CD8-positive, alpha-beta memory T cell (primary cell): ENCODE results near the gene FLVCR1. TPM values are rescaled to one million over a fixed set of nuclear protein-coding genes. Genes with fewer than 3 reads are reported as not detected.

Source experiments
- CTCF ChIA-PET: fragments of 350-600 bp; sonication (Branson Sonifier 250); formaldehyde crosslinking; loops from one replicate; lab custom pipeline; 2021; ENCODE audit warnings: antibody characterized with exemption; lab: Charles Lee
- POLR2A ChIA-PET: fragments of 350-600 bp; sonication (Branson Sonifier 250); formaldehyde crosslinking; loops from one replicate; lab custom pipeline; 2021; ENCODE audit warnings: antibody characterized with exemption; lab: Charles Lee
- DNase-seq, 5 donors: peaks; one replicate each; pipeline versions ENCODE4 v3.0.0 to v3.0.0-alpha.2; 2020 to 2022; ENCODE audit warnings: mixed read lengths in 1 of 5
- H3K27ac ChIP-seq: one replicate; pipeline ENCODE4 v1.7.0; 2013; ENCODE audit warnings: low read depth, mild to moderate bottlenecking, low read length, moderate library complexity
- H3K27me3 ChIP-seq: 2 replicates; pipeline ENCODE4 v1.7.0; 2013; ENCODE audit warnings: low read length, mild to moderate bottlenecking; ENCODE audit not compliant: insufficient read depth, poor library complexity, severe bottlenecking
- H3K36me3 ChIP-seq: 2 replicates; pipeline ENCODE4 v1.7.0; 2013; ENCODE audit warnings: mild to moderate bottlenecking, low read length, moderate library complexity; ENCODE audit not compliant: insufficient read depth
- H3K4me1 ChIP-seq: 2 replicates; pipeline ENCODE4 v1.7.0; 2013; ENCODE audit warnings: mild to moderate bottlenecking, low read length, moderate library complexity; ENCODE audit not compliant: insufficient read depth
- H3K4me3 ChIP-seq: 2 replicates; pipeline ENCODE4 v1.7.0; 2013; ENCODE audit warnings: mild to moderate bottlenecking, low read length
- H3K9me3 ChIP-seq: 2 replicates; pipeline ENCODE4 v1.7.0; 2013; ENCODE audit warnings: mild to moderate bottlenecking, low read length
- H3K27ac Mint-ChIP-seq, 8 donors: one replicate each; pipeline ENCODE4 v1.8.0; 2020 to 2021; ENCODE audit warnings: mixed read lengths in 8 of 8, mild to moderate bottlenecking in 6 of 8, inconsistent platforms in 3 of 8, moderate library complexity in 3 of 8
- H3K27me3 Mint-ChIP-seq, 2 donors: one replicate each; pipeline ENCODE4 v1.8.0; 2020 to 2021; ENCODE audit warnings: mixed read lengths in 2 of 2, mild to moderate bottlenecking in 1 of 2, moderate library complexity in 1 of 2
- H3K36me3 Mint-ChIP-seq, 3 donors: one replicate each; pipeline ENCODE4 v1.8.0; 2020 to 2021; ENCODE audit warnings: mixed read lengths in 3 of 3, inconsistent platforms in 1 of 3, mild to moderate bottlenecking in 1 of 3
- H3K4me1 Mint-ChIP-seq, 3 donors: one replicate each; pipeline ENCODE4 v1.8.0; 2020 to 2021; ENCODE audit warnings: mixed read lengths in 3 of 3, inconsistent platforms in 1 of 3, mild to moderate bottlenecking in 1 of 3
- H3K4me3 Mint-ChIP-seq, 7 donors: one replicate each; pipeline ENCODE4 v1.8.0; 2020 to 2021; ENCODE audit warnings: mixed read lengths in 7 of 7, mild to moderate bottlenecking in 6 of 7, moderate library complexity in 4 of 7, inconsistent platforms in 2 of 7
- H3K9me3 Mint-ChIP-seq, 5 donors: one replicate each; pipeline ENCODE4 v1.8.0; 2020 to 2022; ENCODE audit warnings: mixed read lengths in 5 of 5, mild to moderate bottlenecking in 3 of 5, moderate library complexity in 2 of 5, inconsistent platforms in 1 of 5
- polyA plus RNA-seq: library from polyadenylated mRNA; unstranded; fragments of 300-500 nt; fragmentation: Illumina TruSeq; gene quantifications from one replicate; pipeline ENCODE4 v1.2.3, GENCODE V29; 2021
- total RNA-seq, 2 experiments: library from RNA; stranded (reverse); gene quantifications; one replicate each; pipeline ENCODE4 v1.2.3, GENCODE V29; 2021

FLVCR1 gene
- total and polyA plus RNA-seq, 3 experiments from 2014 or later: 4.0 to 14.9 (median 11.7) TPM

DNA sequence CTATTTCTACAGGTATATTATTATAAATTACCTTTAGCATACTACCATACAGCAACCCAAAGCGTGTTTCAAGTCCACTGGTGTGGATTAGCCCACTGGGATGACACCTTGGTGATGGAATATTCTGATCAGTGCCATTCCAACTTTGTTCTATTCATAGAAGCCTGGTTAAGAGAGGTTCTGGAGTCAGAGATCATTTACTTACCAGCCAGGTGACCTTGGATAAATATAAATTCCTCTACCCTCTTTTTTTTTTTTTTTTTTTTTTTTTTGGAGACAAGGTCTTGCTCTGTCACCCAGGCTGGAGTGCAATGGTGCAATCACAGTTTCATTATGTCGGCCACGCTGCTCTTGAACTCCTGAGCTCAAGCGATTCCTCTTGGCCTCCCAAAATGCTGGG lies 10.5 kb upstream of the FLVCR1 start, which contains the start of gene SPATA45:
TSS of gene SPATA45 (minus strand) at position 101 of the 400 bp plus-strand sequence. CDS start 11,500 bp downstream, outside the sequence.
- ChIA-PET CTCF (no interaction called here), POLR2A (no interaction called here)

GRCh38 chr1:212852105-212852688 lies 5.9 kb upstream of the FLVCR1 start:
- H3K4me1 ChIP-seq: peaks cover 5% of the 10 kb centered on the region
- peaks cover 5 to 18% (median 10%) of the 10 kb centered on the region in 3 donors for H3K36me3 Mint-ChIP-seq
- H3K4me3 Mint-ChIP-seq: no peak overlapping the region
- no peaks in the 10 kb centered on the region for H3K36me3 ChIP-seq
- no peak for DNase-seq
- H3K9me3 Mint-ChIP-seq: peaks cover 0 to 3% (median 0%) of the 10 kb centered on the region in 5 donors
- H3K27me3 ChIP-seq: no peaks in the 10 kb centered on the region
- H3K9me3 ChIP-seq: no peaks in the 10 kb centered on the region
- no peak overlapping the region for H3K4me3 ChIP-seq
- H3K27ac ChIP-seq: no peak overlapping the region
- H3K27ac Mint-ChIP-seq: peak overlapping the region in 1 of 8 donors; percentile 24
- H3K27me3 Mint-ChIP-seq: peaks cover 0 to 2% of the 10 kb centered on the region in 2 donors
- CTCF ChIA-PET: no interaction called here
- H3K4me1 Mint-ChIP-seq: peaks cover 7 to 11% (median 9%) of the 10 kb centered on the region in 3 donors
- POLR2A ChIA-PET: no interaction called here

More for the DNA sequence above, 10.5 kb upstream of the FLVCR1 start, which contains the start of gene SPATA45:
- Mint-ChIP-seq H3K4me3 (no peak within 1 kb of the TSS), H3K4me1 (no peaks in the 10 kb centered on the region), H3K9me3 (peaks cover 0 to 5% (median 0%) of the 10 kb centered on the region in 5 donors), H3K27ac (no peak within 1 kb of the TSS), H3K27me3 (peaks cover 0 to 3% of the 10 kb centered on the region in 2 donors), H3K36me3 (peaks cover 0 to 7% (median 2%) of the 10 kb centered on the region in 3 donors)
- no peaks in the 10 kb centered on the region for H3K36me3 ChIP-seq
- H3K4me3 ChIP-seq: no peak within 1 kb of the TSS
- no peaks in the 10 kb centered on the region for H3K9me3 ChIP-seq
- no peak within 1 kb of the TSS for H3K27ac ChIP-seq
- no peaks in the 10 kb centered on the region for H3K27me3 ChIP-seq
- no peak for DNase-seq
- no peaks in the 10 kb centered on the region for H3K4me1 ChIP-seq

GRCh38 chr1:212853658-212854057 lies 4.4 kb upstream of the FLVCR1 start:
- ChIA-PET CTCF (no interaction called here), POLR2A (no interaction called here)
- H3K4me1 ChIP-seq: peaks cover 9% of the 10 kb centered on the region
- no peaks in the 10 kb centered on the region for H3K27me3 ChIP-seq
- H3K36me3 Mint-ChIP-seq: peaks cover 10 to 18% (median 13%) of the 10 kb centered on the region in 3 donors
- no peak overlapping the region for H3K27ac Mint-ChIP-seq
- H3K4me3 Mint-ChIP-seq: no peak overlapping the region
- DNase-seq: no peak
- peaks cover 0 to 2% of the 10 kb centered on the region in 2 donors for H3K27me3 Mint-ChIP-seq
- H3K27ac ChIP-seq: no peak overlapping the region
- no peak overlapping the region for H3K4me3 ChIP-seq
- peaks cover 14 to 19% (median 14%) of the 10 kb centered on the region in 3 donors for H3K4me1 Mint-ChIP-seq
- no peaks in the 10 kb centered on the region for H3K9me3 Mint-ChIP-seq
- H3K9me3 ChIP-seq: no peaks in the 10 kb centered on the region
- no peaks in the 10 kb centered on the region for H3K36me3 ChIP-seq

DNA sequence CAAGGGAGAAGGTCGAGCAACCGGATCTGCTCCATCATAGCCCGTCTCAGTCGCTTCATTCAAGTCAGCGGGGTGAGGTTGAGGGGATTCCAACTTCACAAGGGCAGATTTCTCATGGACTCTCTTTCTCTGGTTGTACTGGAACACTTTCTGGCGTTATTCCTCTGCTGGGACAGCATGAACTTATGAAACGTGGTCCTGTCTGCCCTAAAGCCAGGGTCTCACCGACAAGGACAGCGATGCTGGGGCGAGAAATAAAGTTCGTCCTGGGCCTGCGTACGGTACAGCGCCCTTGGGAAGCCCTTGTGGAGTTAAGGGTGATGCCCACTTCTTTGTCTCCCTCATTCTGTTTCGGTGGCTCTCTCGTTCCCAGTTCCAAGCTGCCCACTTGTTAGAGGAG lies 1.3 kb upstream of the FLVCR1 start:
- peaks cover 27% of the 10 kb centered on the region for H3K4me1 ChIP-seq
- DNase-seq: no peak
- Mint-ChIP-seq H3K36me3 (peaks cover 10 to 18% (median 18%) of the 10 kb centered on the region in 3 donors), H3K27ac (peak overlapping the region in 3 of 8 donors; percentile 47 to 80 (median 68)), H3K9me3 (no peaks in the 10 kb centered on the region), H3K4me1 (peaks cover 14 to 21% (median 19%) of the 10 kb centered on the region in 3 donors), H3K27me3 (no peaks in the 10 kb centered on the region), H3K4me3 (peak overlapping the region in 5 of 7 donors; percentile 49 to 99 (median 76))
- ChIA-PET POLR2A (no interaction called here), CTCF (no interaction called here)
- H3K9me3 ChIP-seq: no peaks in the 10 kb centered on the region
- H3K4me3 ChIP-seq: no peak overlapping the region
- no peaks in the 10 kb centered on the region for H3K36me3 ChIP-seq
- H3K27ac ChIP-seq: peak overlapping the region; percentile 64
- no peaks in the 10 kb centered on the region for H3K27me3 ChIP-seq

DNA sequence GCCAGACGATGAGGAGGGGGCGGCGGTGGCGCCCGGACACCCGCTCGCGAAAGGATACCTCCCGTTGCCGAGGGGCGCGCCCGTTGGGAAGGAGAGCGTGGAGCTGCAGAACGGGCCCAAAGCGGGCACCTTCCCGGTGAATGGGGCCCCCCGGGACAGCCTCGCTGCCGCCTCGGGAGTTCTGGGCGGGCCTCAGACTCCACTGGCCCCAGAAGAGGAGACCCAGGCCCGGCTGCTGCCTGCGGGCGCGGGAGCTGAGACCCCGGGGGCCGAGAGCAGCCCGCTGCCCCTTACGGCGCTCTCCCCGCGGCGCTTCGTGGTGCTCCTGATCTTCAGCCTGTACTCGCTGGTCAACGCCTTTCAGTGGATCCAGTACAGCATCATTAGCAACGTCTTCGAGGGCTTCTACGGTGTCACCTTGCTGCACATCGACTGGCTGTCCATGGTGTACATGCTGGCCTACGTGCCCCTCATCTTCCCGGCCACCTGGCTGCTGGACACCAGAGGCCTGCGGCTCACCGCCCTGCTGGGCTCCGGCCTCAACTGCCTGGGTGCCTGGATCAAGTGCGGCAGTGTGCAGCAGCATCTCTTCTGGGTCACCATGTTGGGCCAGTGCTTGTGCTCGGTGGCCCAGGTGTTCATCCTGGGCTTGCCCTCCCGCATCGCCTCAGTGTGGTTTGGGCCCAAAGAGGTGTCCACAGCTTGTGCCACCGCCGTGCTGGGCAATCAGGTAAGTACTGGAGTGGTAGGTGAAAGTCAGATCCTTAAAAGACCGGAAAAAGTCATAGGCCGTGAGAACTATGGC lies 588 bp downstream of the FLVCR1 start:
- ChIA-PET POLR2A (interaction anchor here (0.9 to 1.4 kb wide), 2 partner anchors 64 to 66 kb away, joined by 3 to 6 read pairs; no protein-coding TSS in a partner anchor), CTCF (interaction anchor here (1.2 kb wide), 1 partner anchor 193 kb away, joined by 4 read pairs; no protein-coding TSS in a partner anchor)
- Histone ChIP-seq H3K9me3 (no peaks in the 10 kb centered on the region), H3K4me1 (peaks cover 27% of the 10 kb centered on the region), H3K4me3 (peak overlapping the region; percentile 78), H3K36me3 (no peaks in the 10 kb centered on the region), H3K27ac (peak overlapping the region; percentile 64), H3K27me3 (no peaks in the 10 kb centered on the region)
- Mint-ChIP-seq H3K27ac (peak overlapping the region in 7 of 8 donors; percentile 87 to 99 (median 96)), H3K4me3 (peak overlapping the region in 4 of 7 donors; percentile 92 to 99 (median 98)), H3K36me3 (peaks cover 3 to 16% (median 7%) of the 10 kb centered on the region in 3 donors), H3K27me3 (no peaks in the 10 kb centered on the region), H3K4me1 (peaks cover 17 to 25% (median 22%) of the 10 kb centered on the region in 3 donors), H3K9me3 (no peaks in the 10 kb centered on the region)
- peak in 2 of 5 donors; percentile 25 to 53 for DNase-seq

- H3K9me3 Mint-ChIP-seq: no peaks in the 10 kb centered on the region
- H3K4me1 ChIP-seq: peaks cover 27% of the 10 kb centered on the region
- no peaks in the 10 kb centered on the region for H3K27me3 ChIP-seq
- ChIA-PET CTCF (interaction anchor here (0.6 to 1.1 kb wide), 2 partner anchors 163 to 196 kb away, joined by 3 read pairs; no protein-coding TSS in a partner anchor), POLR2A (no interaction called here)
- H3K27ac ChIP-seq: no peak overlapping the region
- no peak for DNase-seq
- H3K27ac Mint-ChIP-seq: no peak overlapping the region
- H3K36me3 Mint-ChIP-seq: peaks cover 0 to 26% (median 0%) of the 10 kb centered on the region in 3 donors
- peaks cover 25 to 29% (median 29%) of the 10 kb centered on the region in 3 donors for H3K4me1 Mint-ChIP-seq
- H3K27me3 Mint-ChIP-seq: no peaks in the 10 kb centered on the region
- no peaks in the 10 kb centered on the region for H3K9me3 ChIP-seq
- H3K4me3 ChIP-seq: no peak overlapping the region
- H3K36me3 ChIP-seq: no peaks in the 10 kb centered on the region
- H3K4me3 Mint-ChIP-seq: no peak overlapping the region
These were observed 2.9 kb downstream of the FLVCR1 start for GRCh38 chr1:212860713-212861581.

GRCh38 chr1:212862111-212862690 lies 4.1 kb downstream of the FLVCR1 start:
- Histone ChIP-seq H3K4me3 (no peak overlapping the region), H3K4me1 (peaks cover 22% of the 10 kb centered on the region), H3K27ac (no peak overlapping the region), H3K36me3 (no peaks in the 10 kb centered on the region), H3K27me3 (no peaks in the 10 kb centered on the region), H3K9me3 (no peaks in the 10 kb centered on the region)
- ChIA-PET POLR2A (no interaction called here), CTCF (no interaction called here)
- Mint-ChIP-seq H3K36me3 (peaks cover 0 to 31% (median 0%) of the 10 kb centered on the region in 3 donors), H3K4me3 (no peak overlapping the region), H3K9me3 (no peaks in the 10 kb centered on the region), H3K4me1 (peaks cover 18 to 22% (median 18%) of the 10 kb centered on the region in 3 donors), H3K27ac (no peak overlapping the region), H3K27me3 (no peaks in the 10 kb centered on the region)
- DNase-seq: no peak
